Kidney (tissue), 14 donors: ENCODE data around the gene AEN. TPM values are rescaled to one million over a fixed set of nuclear protein-coding genes. Genes with fewer than 3 reads are reported as not detected.
"Not testable (repeated sequence)": the region's sequence is repeated elsewhere in the genome, so short reads cannot be mapped to it uniquely, and the experiment has no call there.

Experiments used
- DNase-seq, 5 donors: peaks; one replicate each; pipeline ENCODE4 v3.0.0-alpha.2; 2013 to 2020
- FAIRE-seq: peaks from 2 replicates; lab custom pipeline; 2012; peaks lifted over from hg19 to GRCh38; lab: Jason Lieb, UNC
- H3K27ac ChIP-seq, 2 donors: one replicate each; pipeline ENCODE4 v1.7.0; 2013; ENCODE audit warnings: low read depth in 2 of 2, low read length in 2 of 2, inconsistent platforms in 1 of 2
- H3K27me3 ChIP-seq: one replicate; pipeline ENCODE4 v1.7.1; 2013; ENCODE audit warnings: low read length, inconsistent platforms; ENCODE audit not compliant: control insufficient read depth, insufficient read depth
- H3K36me3 ChIP-seq, 3 donors: one replicate each; pipeline versions ENCODE4 v1.7.0 to v1.7.1; 2013; ENCODE audit warnings: low read length in 3 of 3, control low read depth in 1 of 3, inconsistent platforms in 1 of 3; ENCODE audit not compliant: insufficient read depth in 3 of 3, control insufficient read depth in 2 of 3
- H3K4me1 ChIP-seq, 3 donors: one replicate each; pipeline versions ENCODE4 v1.7.0 to v1.7.1; 2013; ENCODE audit warnings: low read length in 3 of 3, inconsistent platforms in 1 of 3, low read depth in 1 of 3; ENCODE audit not compliant: control insufficient read depth in 2 of 3, insufficient read depth in 2 of 3
- H3K4me3 ChIP-seq, 3 donors: one replicate each; pipeline versions ENCODE4 v1.7.0 to v1.8.1; 2013; ENCODE audit warnings: low read length in 3 of 3, control low read depth in 1 of 3, inconsistent platforms in 1 of 3
- H3K9ac ChIP-seq, 3 donors: one replicate each; pipeline versions ENCODE4 v1.7.0 to v1.7.1; 2013; ENCODE audit warnings: low read length in 3 of 3, control low read depth in 1 of 3, inconsistent platforms in 1 of 3
- H3K9me3 ChIP-seq, 3 donors: one replicate each; pipeline versions ENCODE4 v1.7.0 to v1.7.1; 2013; ENCODE audit warnings: low read length in 3 of 3, control low read depth in 1 of 3, inconsistent platforms in 1 of 3; ENCODE audit not compliant: control insufficient read depth in 2 of 3, insufficient read depth in 1 of 3
- CTCF ChIP-seq: IDR thresholded peaks from 3 replicates; pipeline ENCODE4 v1.5.1; 2012; ENCODE audit warnings: mild to moderate bottlenecking, moderate library complexity, borderline replicate concordance; ENCODE audit not compliant: insufficient read depth; ENCODE audit errors: extremely low read depth
- intact Hi-C: fragments of 100-400 bp; cut with DNase I; formaldehyde crosslinking; loops from one replicate; pipeline ENCODE4 v1.11.1; 2022
- polyA plus RNA-seq: library from polyadenylated mRNA; stranded (reverse); fragments of 350-450 nt; fragmentation: Illumina TruSeq; extraction: RNeasy Lipid Tissue Mini Kit (QIAGEN cat#74804); gene quantifications from one replicate; pipeline ENCODE4 v1.2.3, GENCODE V29; 2014; ENCODE audit warnings: low read depth, low replicate concordance; ENCODE audit not compliant: insufficient read depth
- total RNA-seq: library from RNA; stranded (reverse); fragmentation: NEBNext Ultra II Directional; extraction: Animal tissue kit (Norgen Biotek cat#: 25700); gene quantifications from one replicate; pipeline ENCODE4 v1.2.1, GENCODE V29; 2021
- donor health status: control.
- donor health status: control.
- donor health status: control.
- donor health status: control.
- donor health status: control.
- donor health status: DM: yes; HTN: yes; CAD: no.
- donor health status: Normal renal cell carcinoma (clear cell type).

The AEN gene
- total and polyA plus RNA-seq, 2 donors from 2014 or later = 6.2 to 17.4 TPM

GRCh38 chr15:88630141-88630721 lies 9.1 kb downstream of the AEN start:
- Histone ChIP-seq H3K4me1 (no peaks in the 10 kb centered on the region), H3K9me3 (no peaks in the 10 kb centered on the region), H3K4me3 (no peak overlapping the region), H3K36me3 (peaks cover 0 to 19% (median 16%) of the 10 kb centered on the region in 3 donors), H3K27ac (peak overlapping the region in 1 of 2 donors; percentile 13), H3K27me3 (no peaks in the 10 kb centered on the region), H3K9ac (no peak overlapping the region)
- intact Hi-C loops = no loop called here
- FAIRE-seq = no peak
- DNase-seq = peak in 2 of 5 donors; percentile 42 to 80
- TF ChIP-seq CTCF = no peak

- no peak for TF ChIP-seq CTCF
- Histone ChIP-seq H3K36me3 (peaks cover 0 to 19% (median 16%) of the 10 kb centered on the region in 3 donors), H3K9ac (no peak overlapping the region), H3K9me3 (no peaks in the 10 kb centered on the region), H3K27me3 (no peaks in the 10 kb centered on the region), H3K27ac (peak overlapping the region in 1 of 2 donors; percentile 13), H3K4me1 (no peaks in the 10 kb centered on the region), H3K4me3 (no peak overlapping the region)
- intact Hi-C loops = no loop called here
- FAIRE-seq = no peak
- DNase-seq = no peak
Observed at GRCh38 chr15:88630798-88631463, 9.8 kb downstream of the AEN start.

- no peaks in the 10 kb centered on the region for H3K4me1 ChIP-seq
- intact Hi-C loops = no loop called here
- peaks cover 0 to 18% (median 14%) of the 10 kb centered on the region in 3 donors for H3K36me3 ChIP-seq
- DNase-seq = peak in 1 of 5 donors; percentile 62
- no peak overlapping the region for H3K27ac ChIP-seq
- H3K9ac ChIP-seq = no peak overlapping the region
- no peaks in the 10 kb centered on the region for H3K9me3 ChIP-seq
- no peaks in the 10 kb centered on the region for H3K27me3 ChIP-seq
- H3K4me3 ChIP-seq = no peak overlapping the region
- no peak for TF ChIP-seq CTCF
- FAIRE-seq = no peak
Observed at GRCh38 chr15:88631464-88632028, 10.4 kb downstream of the AEN start.

- H3K4me3 ChIP-seq, H3K4me1 ChIP-seq, DNase-seq, H3K9ac ChIP-seq, H3K27me3 ChIP-seq, intact Hi-C loops, FAIRE-seq, H3K27ac ChIP-seq, H3K9me3 ChIP-seq: not testable (repeated sequence)
- peaks cover 0 to 13% (median 11%) of the 10 kb centered on the region in 3 donors for H3K36me3 ChIP-seq
Observed at GRCh38 chr15:88632797-88633196, 11.7 kb downstream of the AEN start.
